Measurements from ENCODE around the gene SNX15.

DNA sequence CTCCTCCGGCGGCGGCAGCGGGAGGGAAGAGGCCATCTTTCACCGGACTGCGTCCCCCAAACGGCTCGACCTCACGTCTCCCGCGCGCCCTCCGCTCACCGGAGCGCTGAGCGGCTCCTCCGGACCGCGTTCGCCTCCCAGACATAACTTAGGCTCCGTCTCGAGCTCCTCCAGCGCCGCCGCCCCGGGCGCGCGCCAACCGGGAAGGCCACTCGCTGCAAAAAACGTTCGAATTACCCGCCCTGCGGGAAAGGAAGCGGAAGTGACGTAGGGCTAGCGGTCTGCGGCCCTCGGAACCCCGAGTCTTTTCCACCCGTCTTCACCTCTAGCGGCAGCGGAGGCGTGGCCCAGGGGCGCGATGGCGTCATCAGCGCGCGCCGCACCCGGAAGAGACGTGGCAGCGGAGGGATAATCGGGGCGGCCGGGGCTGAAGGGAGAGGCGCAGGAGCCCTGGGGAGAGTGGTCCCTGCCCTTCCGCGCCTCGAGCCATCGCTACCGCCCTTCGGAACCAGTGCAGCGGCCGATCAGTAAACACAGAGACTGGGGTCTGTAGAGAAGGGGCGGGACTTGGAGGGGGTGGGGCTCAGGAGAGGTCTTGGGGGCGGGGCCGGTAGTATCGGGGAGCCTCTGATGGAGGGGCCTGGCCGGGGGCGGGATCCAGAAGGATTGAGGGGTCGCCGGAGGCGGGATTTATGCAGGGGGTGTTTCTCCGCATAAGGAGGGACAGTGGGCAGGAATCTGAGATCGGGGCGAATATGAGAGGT lies 56.8 kb downstream of the SNX15 start, which contains the start of the genes CDCA5 and ZFPL1:
- TF ChIP-seq, protein P1, sequence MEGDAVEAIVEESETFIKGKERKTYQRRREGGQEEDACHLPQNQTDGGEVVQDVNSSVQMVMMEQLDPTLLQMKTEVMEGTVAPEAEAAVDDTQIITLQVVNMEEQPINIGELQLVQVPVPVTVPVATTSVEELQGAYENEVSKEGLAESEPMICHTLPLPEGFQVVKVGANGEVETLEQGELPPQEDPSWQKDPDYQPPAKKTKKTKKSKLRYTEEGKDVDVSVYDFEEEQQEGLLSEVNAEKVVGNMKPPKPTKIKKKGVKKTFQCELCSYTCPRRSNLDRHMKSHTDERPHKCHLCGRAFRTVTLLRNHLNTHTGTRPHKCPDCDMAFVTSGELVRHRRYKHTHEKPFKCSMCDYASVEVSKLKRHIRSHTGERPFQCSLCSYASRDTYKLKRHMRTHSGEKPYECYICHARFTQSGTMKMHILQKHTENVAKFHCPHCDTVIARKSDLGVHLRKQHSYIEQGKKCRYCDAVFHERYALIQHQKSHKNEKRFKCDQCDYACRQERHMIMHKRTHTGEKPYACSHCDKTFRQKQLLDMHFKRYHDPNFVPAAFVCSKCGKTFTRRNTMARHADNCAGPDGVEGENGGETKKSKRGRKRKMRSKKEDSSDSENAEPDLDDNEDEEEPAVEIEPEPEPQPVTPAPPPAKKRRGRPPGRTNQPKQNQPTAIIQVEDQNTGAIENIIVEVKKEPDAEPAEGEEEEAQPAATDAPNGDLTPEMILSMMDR (IDR thresholded peaks at IDR 0.05) = no peak
- TF ChIP-seq POLR2A (IDR thresholded peaks at IDR 0.05) = peak; percentile 68 to 81

Measured in adrenal gland (tissue), 5 donors.